ENCODE data around the gene IGFALS.

IGFALS gene

GRCh38 chr16:1743376-1744337, 49.8 kb downstream of the IGFALS start:
- H3K14ac ChIP-seq (ENCODE audit: low read length) = no peak overlapping the region
- peak overlapping the region; percentile 53 for H3K9ac ChIP-seq (ENCODE audit: low read depth, low read length, poor library complexity)
- no peak overlapping the region for H3K4ac ChIP-seq (ENCODE audit: low read length)
- no peak overlapping the region for H3K18ac ChIP-seq (ENCODE audit: low read length)
- H3K4me1 ChIP-seq (ENCODE audit: control insufficient read depth in 2 of 2, insufficient read depth in 1 of 2, low read depth in 1 of 2, low read length in 2 of 2) = no peaks in the 10 kb centered on the region
- H3K79me1 ChIP-seq (ENCODE audit: low read depth, low read length) = peaks cover 9% of the 10 kb centered on the region
- no peak overlapping the region for H3K23ac ChIP-seq (ENCODE audit: low read depth, low read length, poor library complexity)
- no peak overlapping the region for H2BK120ac ChIP-seq (ENCODE audit: low read depth, low read length)
- no peak overlapping the region for H4K91ac ChIP-seq (ENCODE audit: low read depth, low read length, poor library complexity)
- no peaks in the 10 kb centered on the region for H3K27me3 ChIP-seq (ENCODE audit: control insufficient read depth in 3 of 3, insufficient read depth in 3 of 3, low read depth in 1 of 3, low read length in 3 of 3)
- peaks cover 0 to 18% of the 10 kb centered on the region in 2 donors for H3K9me3 ChIP-seq (replicated peaks in 1 of 2; ENCODE audit: control insufficient read depth in 2 of 2, insufficient read depth in 1 of 2, low read depth in 1 of 2, low read length in 2 of 2)
- H2BK15ac ChIP-seq (ENCODE audit: low read length) = no peak overlapping the region
- WGBS, 2 donors (ENCODE audit: extremely low coverage in 2 of 2, insufficient read length in 2 of 2, insufficient replicate concordance in 1 of 2) = no CpG with 5 or more reads among the region's 32 CpGs
- H2AK5ac ChIP-seq (ENCODE audit: low read depth, low read length) = no peak overlapping the region
- H2AFZ ChIP-seq (ENCODE audit: low read length) = no peak overlapping the region
- H4K8ac ChIP-seq (ENCODE audit: low read depth, low read length) = no peak overlapping the region
- H3K36me3 ChIP-seq (replicated peaks in 1 of 2; ENCODE audit: control insufficient read depth in 2 of 2, insufficient read depth in 2 of 2, low read length in 2 of 2) = peaks cover 36 to 75% of the 10 kb centered on the region in 2 donors
- no peak overlapping the region for H2BK5ac ChIP-seq (ENCODE audit: low read length)
- no peak overlapping the region for H3K27ac ChIP-seq (replicated peaks; ENCODE audit: low read length)
- DNase-seq (ENCODE audit: low spot score) = no peak
- H3K4me2 ChIP-seq (ENCODE audit: insufficient read depth, low read length, poor library complexity, severe bottlenecking) = no peak overlapping the region
- H2BK12ac ChIP-seq (ENCODE audit: low read length) = no peak overlapping the region
- H3K4me3 ChIP-seq (ENCODE audit: low read length in 2 of 2) = no peak overlapping the region

- H3K27me3 ChIP-seq (ENCODE audit: control insufficient read depth in 3 of 3, insufficient read depth in 3 of 3, low read depth in 1 of 3, low read length in 3 of 3) = no peaks in the 10 kb centered on the region
- peaks cover 23 to 55% of the 10 kb centered on the region in 2 donors for H3K36me3 ChIP-seq (replicated peaks in 1 of 2; ENCODE audit: control insufficient read depth in 2 of 2, insufficient read depth in 2 of 2, low read length in 2 of 2)
- no peak overlapping the region for H4K91ac ChIP-seq (ENCODE audit: low read depth, low read length, poor library complexity)
- no peak overlapping the region for H3K4ac ChIP-seq (ENCODE audit: low read length)
- no peak overlapping the region for H3K23ac ChIP-seq (ENCODE audit: low read depth, low read length, poor library complexity)
- H3K9me3 ChIP-seq (replicated peaks in 1 of 2; ENCODE audit: control insufficient read depth in 2 of 2, insufficient read depth in 1 of 2, low read depth in 1 of 2, low read length in 2 of 2) = peaks cover 0 to 25% of the 10 kb centered on the region in 2 donors
- H4K8ac ChIP-seq (ENCODE audit: low read depth, low read length) = no peak overlapping the region
- no peak overlapping the region for H3K27ac ChIP-seq (replicated peaks; ENCODE audit: low read length)
- no peak overlapping the region for H2BK15ac ChIP-seq (ENCODE audit: low read length)
- H3K79me1 ChIP-seq (ENCODE audit: low read depth, low read length) = peaks cover 8% of the 10 kb centered on the region
- no peak overlapping the region for H2BK120ac ChIP-seq (ENCODE audit: low read depth, low read length)
- no peak overlapping the region for H3K14ac ChIP-seq (ENCODE audit: low read length)
- no CpG with 5 or more reads among the region's 19 CpGs for WGBS, 2 donors (ENCODE audit: extremely low coverage in 2 of 2, insufficient read length in 2 of 2, insufficient replicate concordance in 1 of 2)
- no peak overlapping the region for H3K9ac ChIP-seq (ENCODE audit: low read depth, low read length, poor library complexity)
- no peak overlapping the region for H2BK5ac ChIP-seq (ENCODE audit: low read length)
- H2BK12ac ChIP-seq (ENCODE audit: low read length) = no peak overlapping the region
- H2AFZ ChIP-seq (ENCODE audit: low read length) = no peak overlapping the region
- no peak for DNase-seq (ENCODE audit: low spot score)
- no peak overlapping the region for H3K4me3 ChIP-seq (ENCODE audit: low read length in 2 of 2)
- no peak overlapping the region for H3K18ac ChIP-seq (ENCODE audit: low read length)
- H3K4me2 ChIP-seq (ENCODE audit: insufficient read depth, low read length, poor library complexity, severe bottlenecking) = no peak overlapping the region
- H3K4me1 ChIP-seq (ENCODE audit: control insufficient read depth in 2 of 2, insufficient read depth in 1 of 2, low read depth in 1 of 2, low read length in 2 of 2) = no peaks in the 10 kb centered on the region
- H2AK5ac ChIP-seq (ENCODE audit: low read depth, low read length) = no peak overlapping the region
These were observed 51.8 kb downstream of the IGFALS start for GRCh38 chr16:1741553-1742165.

GRCh38 chr16:1740781-1741490, 52.6 kb downstream of the IGFALS start:
- Histone ChIP-seq H3K4me1 (ENCODE audit: control insufficient read depth in 2 of 2, insufficient read depth in 1 of 2, low read depth in 1 of 2, low read length in 2 of 2) (no peaks in the 10 kb centered on the region), H3K36me3 (replicated peaks in 1 of 2; ENCODE audit: control insufficient read depth in 2 of 2, insufficient read depth in 2 of 2, low read length in 2 of 2) (peaks cover 23 to 52% of the 10 kb centered on the region in 2 donors), H3K4me3 (ENCODE audit: low read length in 2 of 2) (no peak overlapping the region), H3K79me1 (ENCODE audit: low read depth, low read length) (peaks cover 8% of the 10 kb centered on the region), H3K4me2 (ENCODE audit: insufficient read depth, low read length, poor library complexity, severe bottlenecking) (no peak overlapping the region), H2BK120ac (ENCODE audit: low read depth, low read length) (no peak overlapping the region), H3K4ac (ENCODE audit: low read length) (no peak overlapping the region), H4K8ac (ENCODE audit: low read depth, low read length) (no peak overlapping the region), H2BK5ac (ENCODE audit: low read length) (peak overlapping the region; percentile 78), H3K27ac (replicated peaks; ENCODE audit: low read length) (no peak overlapping the region), H2AK5ac (ENCODE audit: low read depth, low read length) (peak overlapping the region; percentile 49), H3K9me3 (replicated peaks in 1 of 2; ENCODE audit: control insufficient read depth in 2 of 2, insufficient read depth in 1 of 2, low read depth in 1 of 2, low read length in 2 of 2) (peaks cover 0 to 28% of the 10 kb centered on the region in 2 donors), H4K91ac (ENCODE audit: low read depth, low read length, poor library complexity) (no peak overlapping the region), H3K14ac (ENCODE audit: low read length) (peak overlapping the region; percentile 31), H2BK15ac (ENCODE audit: low read length) (no peak overlapping the region), H3K23ac (ENCODE audit: low read depth, low read length, poor library complexity) (peak overlapping the region; percentile 59), H2AFZ (ENCODE audit: low read length) (no peak overlapping the region), H3K9ac (ENCODE audit: low read depth, low read length, poor library complexity) (peak overlapping the region; percentile 83), H3K27me3 (ENCODE audit: control insufficient read depth in 3 of 3, insufficient read depth in 3 of 3, low read depth in 1 of 3, low read length in 3 of 3) (no peaks in the 10 kb centered on the region), H2BK12ac (ENCODE audit: low read length) (no peak overlapping the region), H3K18ac (ENCODE audit: low read length) (no peak overlapping the region)
- WGBS, 2 donors (ENCODE audit: extremely low coverage in 2 of 2, insufficient read length in 2 of 2, insufficient replicate concordance in 1 of 2) = no CpG with 5 or more reads among the region's 30 CpGs
- no peak for DNase-seq (ENCODE audit: low spot score)

Measured in neuronal stem cell (in vitro differentiated cells).